Naive thymus-derived CD4-positive, alpha-beta T cell (primary cell): ENCODE results near the gene OR6B2. TPM values are rescaled to one million over a fixed set of nuclear protein-coding genes. Genes with fewer than 3 reads are reported as not detected.

ENCODE experiments used
- ATAC-seq: fragments of 150-1000 bp; cut with Tn5 transposase; 2 replicates; pipeline ENCODE4 v1.10.0; 2021; ENCODE audit warnings: mild to moderate bottlenecking, moderate library complexity
- CTCF ChIA-PET: fragments of 350-600 bp; sonication (Branson Sonifier 250); formaldehyde crosslinking; loops from one replicate; lab custom pipeline; 2021; ENCODE audit warnings: antibody characterized with exemption; lab: Charles Lee
- POLR2A ChIA-PET: fragments of 350-600 bp; sonication (Branson Sonifier 250); formaldehyde crosslinking; loops from one replicate; lab custom pipeline; 2021; ENCODE audit warnings: antibody characterized with exemption, inconsistent platforms; lab: Charles Lee
- DNase-seq, 9 donors: peaks; one replicate each; pipeline versions ENCODE4 v3.0.0 to v3.0.0-alpha.2; 2020 to 2022; ENCODE audit warnings: mixed read lengths in 1 of 9
- H3K27ac ChIP-seq: one replicate; pipeline ENCODE4 v1.7.0; 2013; ENCODE audit warnings: mild to moderate bottlenecking, low read depth, low read length, moderate library complexity
- H3K27me3 ChIP-seq, 2 donors: one replicate each; pipeline ENCODE4 v1.7.0; 2013; ENCODE audit warnings: low read length in 2 of 2, mild to moderate bottlenecking in 2 of 2, moderate library complexity in 2 of 2; ENCODE audit not compliant: control insufficient read depth in 2 of 2, insufficient read depth in 2 of 2
- H3K36me3 ChIP-seq, 3 experiments: 1 replicate in 2 of 3; 2 replicates in 1 of 3; pipeline ENCODE4 v1.7.0; 2013; ENCODE audit warnings: low read length in 3 of 3, mild to moderate bottlenecking in 3 of 3, moderate library complexity in 1 of 3; ENCODE audit not compliant: insufficient read depth in 3 of 3, control insufficient read depth in 2 of 3
- H3K4me1 ChIP-seq, 2 donors: one replicate each; pipeline ENCODE4 v1.7.0; 2013; ENCODE audit warnings: low read length in 2 of 2, mild to moderate bottlenecking in 2 of 2, moderate library complexity in 1 of 2; ENCODE audit not compliant: control insufficient read depth in 2 of 2, insufficient read depth in 2 of 2
- H3K4me3 ChIP-seq: 2 replicates; pipeline ENCODE4 v1.7.0; 2013; ENCODE audit warnings: mild to moderate bottlenecking, low read length
- H3K9me3 ChIP-seq, 3 experiments: 1 replicate in 2 of 3; 2 replicates in 1 of 3; pipeline ENCODE4 v1.7.0; 2013; ENCODE audit warnings: low read length in 3 of 3; ENCODE audit not compliant: control insufficient read depth in 2 of 3
- H3K27ac Mint-ChIP-seq, 9 donors: one replicate each; pipeline ENCODE4 v1.8.0; 2020 to 2022; ENCODE audit warnings: mixed read lengths in 9 of 9, mild to moderate bottlenecking in 8 of 9, moderate library complexity in 5 of 9, inconsistent platforms in 2 of 9
- H3K27me3 Mint-ChIP-seq, 5 donors: one replicate each; pipeline ENCODE4 v1.8.0; 2021 to 2022; ENCODE audit warnings: mixed read lengths in 5 of 5, mild to moderate bottlenecking in 1 of 5
- H3K36me3 Mint-ChIP-seq, 5 donors: one replicate each; pipeline ENCODE4 v1.8.0; 2020 to 2022; ENCODE audit warnings: mixed read lengths in 5 of 5, mild to moderate bottlenecking in 3 of 5, inconsistent platforms in 1 of 5
- H3K4me1 Mint-ChIP-seq, 7 donors: one replicate each; pipeline ENCODE4 v1.8.0; 2020 to 2022; ENCODE audit warnings: mixed read lengths in 7 of 7, mild to moderate bottlenecking in 3 of 7, inconsistent platforms in 1 of 7
- H3K4me3 Mint-ChIP-seq, 10 donors: one replicate each; pipeline ENCODE4 v1.8.0; 2020 to 2022; ENCODE audit warnings: mild to moderate bottlenecking in 10 of 10, mixed read lengths in 10 of 10, moderate library complexity in 6 of 10, inconsistent platforms in 2 of 10
- H3K9me3 Mint-ChIP-seq, 11 donors: one replicate each; pipeline ENCODE4 v1.8.0; 2020 to 2022; ENCODE audit warnings: mixed read lengths in 11 of 11, mild to moderate bottlenecking in 4 of 11, inconsistent platforms in 1 of 11, moderate library complexity in 1 of 11
- intact Hi-C, 2 donors: fragments of 100-400 bp; cut with micrococcal nuclease; formaldehyde crosslinking; loops; one replicate each; pipeline ENCODE4 v1.15.1; 2023
- polyA plus RNA-seq, 2 donors: library from polyadenylated mRNA; unstranded; fragments of 300-500 nt; fragmentation: Illumina TruSeq; gene quantifications; one replicate each; pipeline ENCODE4 v1.2.3, GENCODE V29; 2021
- total RNA-seq, 6 experiments: library from RNA in 5 of 6; stranded (reverse) in 5 of 6; gene quantifications; 1 replicate in 5 of 6; 2 replicates in 1 of 6; pipeline ENCODE4 v1.2.3 and lab custom pipeline; 2021 to 2026

The OR6B2 gene
- total and polyA plus RNA-seq, 7 experiments from 2014 or later, result not detected

DNA sequence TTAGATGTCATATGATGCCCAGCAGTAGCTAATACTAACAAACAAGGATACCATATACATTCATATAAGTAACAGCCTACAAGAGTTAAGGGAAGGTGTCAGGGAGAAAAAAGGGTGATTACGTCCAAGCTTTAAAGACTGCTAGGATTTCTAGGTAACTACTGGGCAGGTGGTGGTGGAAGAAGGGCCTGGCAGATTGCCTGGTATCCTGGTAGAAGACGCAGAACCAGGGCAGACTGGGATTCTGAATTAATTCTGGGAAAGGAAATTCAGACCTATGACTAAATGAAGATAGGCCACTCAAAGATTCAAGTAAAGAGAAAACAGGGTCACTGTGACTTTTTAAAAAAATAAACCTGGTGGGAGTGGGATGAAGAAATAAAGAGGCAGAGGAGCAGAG, 36.9 kb downstream of the OR6B2 start:
- Histone ChIP-seq H3K4me1 (no peaks in the 10 kb centered on the region), H3K27ac (no peak overlapping the region), H3K9me3 (no peaks in the 10 kb centered on the region), H3K4me3 (no peak overlapping the region), H3K27me3 (no peaks in the 10 kb centered on the region), H3K36me3 (peaks cover 7 to 25% (median 12%) of the 10 kb centered on the region in 3 experiments)
- peak overlapping the region in 1 of 9 donors; percentile 13 for H3K27ac Mint-ChIP-seq
- no peak for ATAC-seq
- peaks cover 5 to 46% (median 32%) of the 10 kb centered on the region in 5 donors for H3K36me3 Mint-ChIP-seq
- ChIA-PET POLR2A (no interaction called here), CTCF (interaction anchor here (2.2 kb wide), 1 partner anchor 7 kb away, joined by 9 read pairs; no protein-coding TSS in a partner anchor)
- no peak overlapping the region for H3K4me3 Mint-ChIP-seq
- peaks cover 0 to 1% (median 0%) of the 10 kb centered on the region in 11 donors for H3K9me3 Mint-ChIP-seq
- intact Hi-C loops, result loop anchor here (5.0 to 10.0 kb wide), 2 partner anchors 726 to 958 kb away; no protein-coding TSS in a partner anchor
- H3K27me3 Mint-ChIP-seq, result no peaks in the 10 kb centered on the region
- H3K4me1 Mint-ChIP-seq, result peaks cover 0 to 5% (median 0%) of the 10 kb centered on the region in 7 donors
- no peak for DNase-seq

- DNase-seq (peak in 6 of 9 donors; percentile 12 to 54 (median 42)), ATAC-seq (peak; percentile 86)
- no peak overlapping the region for H3K27ac ChIP-seq
- Mint-ChIP-seq H3K4me1 (peaks cover 0 to 5% (median 0%) of the 10 kb centered on the region in 7 donors), H3K27me3 (no peaks in the 10 kb centered on the region), H3K27ac (no peak overlapping the region), H3K36me3 (peaks cover 10 to 59% (median 39%) of the 10 kb centered on the region in 5 donors), H3K9me3 (peaks cover 0 to 1% (median 0%) of the 10 kb centered on the region in 11 donors), H3K4me3 (no peak overlapping the region)
- ChIA-PET CTCF (interaction anchor here (0.6 to 2.2 kb wide), 6 partner anchors 9 to 886 kb away, joined by 3 to 9 read pairs (median 4); no protein-coding TSS in a partner anchor), POLR2A (no interaction called here)
- intact Hi-C loops, result loop anchor here (1.0 to 10.0 kb wide), 3 partner anchors 58 to 957 kb away; no protein-coding TSS in a partner anchor
- H3K27me3 ChIP-seq, result no peaks in the 10 kb centered on the region
- H3K4me3 ChIP-seq, result no peak overlapping the region
- peaks cover 7 to 33% (median 17%) of the 10 kb centered on the region in 3 experiments for H3K36me3 ChIP-seq
- no peaks in the 10 kb centered on the region for H3K9me3 ChIP-seq
- H3K4me1 ChIP-seq, result no peaks in the 10 kb centered on the region
These were observed 38.4 kb downstream of the OR6B2 start for GRCh38 chr2:239991689-239992314.

GRCh38 chr2:239990966-239991365, 39.3 kb downstream of the OR6B2 start:
- ChIA-PET POLR2A (no interaction called here), CTCF (interaction anchor here (1.2 to 2.2 kb wide), 3 partner anchors 10 to 57 kb away, joined by 4 to 9 read pairs (median 4); no protein-coding TSS in a partner anchor)
- peaks cover 10 to 42% (median 23%) of the 10 kb centered on the region in 3 experiments for H3K36me3 ChIP-seq
- Mint-ChIP-seq H3K36me3 (peaks cover 17 to 64% (median 44%) of the 10 kb centered on the region in 5 donors), H3K9me3 (peaks cover 0 to 1% (median 0%) of the 10 kb centered on the region in 11 donors), H3K4me1 (peaks cover 0 to 7% (median 0%) of the 10 kb centered on the region in 7 donors), H3K27ac (no peak overlapping the region), H3K27me3 (no peaks in the 10 kb centered on the region), H3K4me3 (no peak overlapping the region)
- no peaks in the 10 kb centered on the region for H3K27me3 ChIP-seq
- no peak overlapping the region for H3K4me3 ChIP-seq
- H3K4me1 ChIP-seq, result no peaks in the 10 kb centered on the region
- H3K27ac ChIP-seq, result no peak overlapping the region
- no peaks in the 10 kb centered on the region for H3K9me3 ChIP-seq
- DNase-seq (no peak), ATAC-seq (no peak)
- intact Hi-C loops, result loop anchor here (1.0 to 10.0 kb wide), 3 partner anchors 57 to 956 kb away; no protein-coding TSS in a partner anchor

- peaks cover 3 to 11% (median 5%) of the 10 kb centered on the region in 7 donors for H3K4me1 Mint-ChIP-seq
- Histone ChIP-seq H3K27me3 (no peaks in the 10 kb centered on the region), H3K4me1 (no peaks in the 10 kb centered on the region), H3K27ac (no peak overlapping the region), H3K4me3 (no peak overlapping the region), H3K36me3 (peaks cover 10 to 80% (median 22%) of the 10 kb centered on the region in 3 experiments), H3K9me3 (no peaks in the 10 kb centered on the region)
- ChIA-PET POLR2A (interaction anchor here (0.6 kb wide), 1 partner anchor 21 kb away, joined by 3 read pairs; no protein-coding TSS in a partner anchor), CTCF (no interaction called here)
- H3K27ac Mint-ChIP-seq, result peak overlapping the region in 1 of 9 donors; percentile 14
- H3K27me3 Mint-ChIP-seq, result no peaks in the 10 kb centered on the region
- H3K36me3 Mint-ChIP-seq, result peaks cover 26 to 77% (median 48%) of the 10 kb centered on the region in 5 donors
- H3K4me3 Mint-ChIP-seq, result no peak overlapping the region
- ATAC-seq, result no peak
- no peak for DNase-seq
- peaks cover 0 to 8% (median 1%) of the 10 kb centered on the region in 11 donors for H3K9me3 Mint-ChIP-seq
- intact Hi-C loops, result no loop called here
These were observed 44.9 kb downstream of the OR6B2 start for GRCh38 chr2:239985356-239985755.

DNA sequence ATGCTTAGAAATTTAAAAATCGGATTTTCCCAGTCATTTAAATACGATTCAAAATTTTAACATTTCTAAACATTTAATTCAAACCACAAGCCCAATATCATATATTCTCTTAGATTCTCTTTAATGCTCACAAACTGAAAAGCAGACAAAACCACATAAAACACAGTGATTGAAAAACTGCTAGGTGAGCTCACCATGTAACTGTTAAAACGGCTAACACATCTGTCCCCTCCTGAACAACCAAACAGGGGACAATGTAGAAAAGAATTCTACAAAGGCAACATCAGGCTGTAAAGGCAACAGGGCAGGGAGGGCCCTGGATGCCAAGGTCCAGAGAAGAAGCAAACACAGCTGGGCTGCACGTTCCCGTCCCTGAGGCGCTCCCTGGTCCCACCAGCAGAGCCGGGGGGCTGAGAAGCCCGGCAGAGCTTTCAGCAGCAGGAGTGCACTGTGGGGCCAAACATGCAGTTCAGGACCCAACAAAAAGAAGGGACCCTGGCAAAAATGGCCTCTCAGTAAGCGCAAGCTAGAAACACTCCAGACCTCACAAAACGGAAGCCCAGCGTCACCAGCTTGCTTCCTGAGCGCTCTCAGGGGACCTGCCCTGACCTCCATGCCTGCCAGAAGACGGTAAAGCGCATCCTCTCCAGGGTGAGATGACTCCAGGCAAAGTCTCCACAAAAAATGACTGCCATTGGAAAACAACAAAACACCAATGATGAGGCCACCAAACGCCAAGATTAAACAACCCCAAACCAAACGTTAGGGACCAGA, 45.6 kb downstream of the OR6B2 start:
- peaks cover 22 to 76% (median 43%) of the 10 kb centered on the region in 5 donors for H3K36me3 Mint-ChIP-seq
- POLR2A ChIA-PET, result interaction anchor here (0.6 kb wide), 1 partner anchor 20 kb away, joined by 3 read pairs; no protein-coding TSS in a partner anchor

DNA sequence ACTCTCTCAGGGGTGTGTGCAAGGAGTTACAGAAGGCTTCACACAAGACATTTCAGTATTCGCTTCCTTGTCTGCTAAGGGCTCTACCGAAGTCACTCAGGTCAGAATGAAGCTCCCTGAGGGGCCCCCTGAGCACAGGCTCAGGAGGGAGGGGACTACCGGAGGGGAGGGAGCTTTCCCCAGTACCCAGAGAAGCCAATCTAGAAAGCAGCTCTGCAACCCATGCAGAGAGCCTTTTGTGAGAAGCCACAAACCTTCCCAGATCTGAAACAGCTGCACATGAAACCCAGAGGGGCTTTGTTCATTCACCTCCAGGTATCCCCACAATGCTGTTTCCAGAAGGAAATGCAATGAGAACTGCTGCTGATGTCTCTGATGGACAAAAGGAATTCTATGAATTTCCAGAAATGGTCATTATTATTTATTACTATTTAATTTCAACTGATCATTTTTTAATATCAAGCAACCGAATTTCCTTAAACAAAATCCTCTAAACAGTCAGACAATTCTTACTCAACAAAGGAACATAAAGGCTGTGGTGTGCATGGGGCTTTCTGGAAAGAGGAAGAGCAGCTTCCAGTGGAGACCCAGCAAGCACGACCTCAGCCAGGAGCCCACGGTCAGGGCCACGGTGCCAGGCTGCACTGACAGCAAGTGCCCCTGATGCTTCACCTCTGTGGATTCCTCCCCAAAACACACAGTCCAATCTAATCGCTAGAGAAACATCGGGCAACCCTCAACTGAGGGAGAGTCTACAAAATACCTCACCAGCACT, 47.0 kb downstream of the OR6B2 start:
- H3K27ac ChIP-seq, result no peak overlapping the region
- H3K36me3 ChIP-seq, result peaks cover 3 to 79% (median 12%) of the 10 kb centered on the region in 3 experiments
- no peak overlapping the region for H3K4me3 ChIP-seq
- H3K4me3 Mint-ChIP-seq, result no peak overlapping the region
- intact Hi-C loops, result no loop called here
- DNase-seq (no peak), ATAC-seq (no peak)
- H3K36me3 Mint-ChIP-seq, result peaks cover 12 to 65% (median 31%) of the 10 kb centered on the region in 5 donors
- peak overlapping the region in 1 of 9 donors; percentile 41 for H3K27ac Mint-ChIP-seq
- ChIA-PET POLR2A (no interaction called here), CTCF (no interaction called here)
- H3K27me3 Mint-ChIP-seq, result no peaks in the 10 kb centered on the region
- H3K4me1 Mint-ChIP-seq, result peaks cover 0 to 11% (median 5%) of the 10 kb centered on the region in 7 donors
- no peaks in the 10 kb centered on the region for H3K27me3 ChIP-seq
- H3K9me3 Mint-ChIP-seq, result peaks cover 0 to 8% (median 0%) of the 10 kb centered on the region in 11 donors
- H3K9me3 ChIP-seq, result no peaks in the 10 kb centered on the region
- H3K4me1 ChIP-seq, result no peaks in the 10 kb centered on the region

More for the DNA sequence above, 45.6 kb downstream of the OR6B2 start:
- Histone ChIP-seq H3K27me3 (no peaks in the 10 kb centered on the region), H3K4me3 (no peak overlapping the region), H3K36me3 (peaks cover 7 to 79% (median 16%) of the 10 kb centered on the region in 3 experiments), H3K4me1 (no peaks in the 10 kb centered on the region), H3K9me3 (no peaks in the 10 kb centered on the region), H3K27ac (no peak overlapping the region)
- intact Hi-C loops, result no loop called here
- DNase-seq, result no peak
- H3K9me3 Mint-ChIP-seq, result peaks cover 0 to 8% (median 1%) of the 10 kb centered on the region in 11 donors
- H3K4me3 Mint-ChIP-seq, result no peak overlapping the region
- H3K27ac Mint-ChIP-seq, result no peak overlapping the region
- ATAC-seq, result no peak
- peaks cover 3 to 11% (median 5%) of the 10 kb centered on the region in 7 donors for H3K4me1 Mint-ChIP-seq
- no peaks in the 10 kb centered on the region for H3K27me3 Mint-ChIP-seq
- CTCF ChIA-PET, result no interaction called here
